ENCODE data around the gene UBC. TPM values are rescaled to one million over a fixed set of nuclear protein-coding genes. Genes with fewer than 3 reads are reported as not detected.

UBC gene
- total RNA-seq, 4 donors from 2014 or later = 930 to 1,581 (median 1,433) TPM

- TF ChIP-seq, protein P1, sequence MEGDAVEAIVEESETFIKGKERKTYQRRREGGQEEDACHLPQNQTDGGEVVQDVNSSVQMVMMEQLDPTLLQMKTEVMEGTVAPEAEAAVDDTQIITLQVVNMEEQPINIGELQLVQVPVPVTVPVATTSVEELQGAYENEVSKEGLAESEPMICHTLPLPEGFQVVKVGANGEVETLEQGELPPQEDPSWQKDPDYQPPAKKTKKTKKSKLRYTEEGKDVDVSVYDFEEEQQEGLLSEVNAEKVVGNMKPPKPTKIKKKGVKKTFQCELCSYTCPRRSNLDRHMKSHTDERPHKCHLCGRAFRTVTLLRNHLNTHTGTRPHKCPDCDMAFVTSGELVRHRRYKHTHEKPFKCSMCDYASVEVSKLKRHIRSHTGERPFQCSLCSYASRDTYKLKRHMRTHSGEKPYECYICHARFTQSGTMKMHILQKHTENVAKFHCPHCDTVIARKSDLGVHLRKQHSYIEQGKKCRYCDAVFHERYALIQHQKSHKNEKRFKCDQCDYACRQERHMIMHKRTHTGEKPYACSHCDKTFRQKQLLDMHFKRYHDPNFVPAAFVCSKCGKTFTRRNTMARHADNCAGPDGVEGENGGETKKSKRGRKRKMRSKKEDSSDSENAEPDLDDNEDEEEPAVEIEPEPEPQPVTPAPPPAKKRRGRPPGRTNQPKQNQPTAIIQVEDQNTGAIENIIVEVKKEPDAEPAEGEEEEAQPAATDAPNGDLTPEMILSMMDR (IDR thresholded peaks at IDR 0.05; ENCODE audit: low read depth) = no peak
Observed at GRCh38 chr12:124915239-124916236, 1.1 kb upstream of the UBC start.

DNA sequence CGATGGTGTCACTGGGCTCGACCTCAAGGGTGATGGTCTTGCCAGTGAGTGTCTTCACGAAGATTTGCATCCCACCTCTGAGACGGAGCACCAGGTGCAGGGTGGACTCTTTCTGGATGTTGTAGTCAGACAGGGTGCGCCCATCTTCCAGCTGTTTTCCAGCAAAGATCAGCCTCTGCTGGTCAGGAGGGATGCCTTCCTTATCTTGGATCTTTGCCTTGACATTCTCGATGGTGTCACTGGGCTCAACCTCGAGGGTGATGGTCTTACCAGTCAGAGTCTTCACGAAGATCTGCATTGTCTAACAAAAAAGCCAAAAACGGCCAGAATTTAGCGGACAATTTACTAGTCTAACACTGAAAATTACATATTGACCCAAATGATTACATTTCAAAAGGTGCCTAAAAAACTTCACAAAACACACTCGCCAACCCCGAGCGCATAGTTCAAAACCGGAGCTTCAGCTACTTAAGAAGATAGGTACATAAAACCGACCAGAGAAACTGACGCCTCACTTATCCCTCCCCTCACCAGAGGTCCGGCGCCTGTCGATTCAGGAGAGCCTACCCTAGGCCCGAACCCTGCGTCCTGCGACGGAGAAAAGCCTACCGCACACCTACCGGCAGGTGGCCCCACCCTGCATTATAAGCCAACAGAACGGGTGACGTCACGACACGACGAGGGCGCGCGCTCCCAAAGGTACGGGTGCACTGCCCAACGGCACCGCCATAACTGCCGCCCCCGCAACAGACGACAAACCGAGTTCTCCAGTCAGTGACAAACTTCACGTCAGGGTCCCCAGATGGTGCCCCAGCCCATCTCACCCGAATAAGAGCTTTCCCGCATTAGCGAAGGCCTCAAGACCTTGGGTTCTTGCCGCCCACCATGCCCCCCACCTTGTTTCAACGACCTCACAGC is 717 bp downstream of the UBC start:
- TF ChIP-seq, protein P1 (IDR thresholded peaks at IDR 0.05; ENCODE audit: low read depth) = no peak

- TF ChIP-seq, protein P1 (IDR thresholded peaks at IDR 0.05; ENCODE audit: low read depth) = no peak
Observed at GRCh38 chr12:124910561-124911478, 3.6 kb downstream of the UBC start.

DNA sequence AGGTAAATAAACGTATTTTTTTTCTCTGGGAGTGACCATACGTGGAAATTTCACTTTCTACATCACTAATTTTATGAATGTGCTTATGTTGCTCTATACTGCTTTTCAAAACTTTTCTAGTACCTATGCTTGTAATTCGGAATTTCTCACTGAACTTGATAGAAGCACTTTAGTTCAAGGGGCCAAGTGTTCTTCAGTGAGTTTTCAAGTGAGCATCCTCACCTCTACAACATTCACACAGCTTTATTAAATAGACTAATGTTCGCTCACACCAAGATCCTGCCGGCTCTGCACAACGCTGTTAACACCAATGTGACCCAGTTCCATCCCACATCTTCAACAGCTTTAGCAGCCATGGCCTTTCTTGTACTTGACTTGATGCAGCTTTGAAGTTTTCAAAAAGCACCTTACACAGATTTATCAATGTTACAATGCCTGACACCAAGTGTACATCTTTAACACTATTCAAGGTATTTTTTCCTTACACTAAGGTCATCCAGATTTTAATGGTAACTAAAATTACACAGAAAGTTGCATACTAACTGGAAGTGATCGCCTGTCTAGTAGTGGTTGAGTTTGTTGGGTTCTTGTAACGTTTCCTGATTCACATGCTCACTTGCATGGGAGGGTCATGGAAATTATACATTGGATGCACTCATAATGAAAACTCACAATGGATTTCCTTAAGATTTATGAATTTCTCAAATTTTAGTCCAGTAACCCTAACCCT is 4.5 kb downstream of the UBC start:
- TF ChIP-seq, protein P1 (IDR thresholded peaks at IDR 0.05; ENCODE audit: low read depth) = no peak

DNA sequence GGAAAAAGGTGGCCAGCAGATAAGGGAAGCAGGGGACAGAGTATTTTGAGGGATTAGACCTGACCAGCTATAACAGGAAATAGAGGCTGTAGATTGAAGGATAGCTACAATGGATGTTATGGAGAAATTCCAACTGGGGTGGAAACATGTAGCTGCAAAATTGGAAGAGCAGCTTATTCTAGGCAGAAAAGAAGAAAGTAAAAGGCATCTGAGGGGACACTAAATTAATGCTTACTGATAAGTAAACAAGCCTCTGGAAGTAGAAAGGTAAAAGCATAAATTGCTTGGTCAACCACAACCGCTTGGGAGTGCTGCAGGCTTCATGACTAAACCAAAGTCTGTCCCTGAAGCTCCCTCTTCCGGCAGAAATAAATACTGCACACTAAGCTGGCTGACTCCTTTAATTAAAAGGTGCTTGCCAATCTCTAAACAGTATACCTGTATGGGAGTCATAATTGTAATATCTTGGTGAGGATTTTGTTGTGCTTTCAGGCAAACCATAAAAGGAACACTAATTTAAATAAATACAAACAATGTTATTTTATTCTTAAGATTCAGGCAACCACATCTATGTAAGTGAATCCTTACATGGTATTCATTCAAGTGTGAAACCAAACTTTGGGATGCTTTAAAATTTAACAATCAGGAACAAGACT is 7.7 kb downstream of the UBC start:
- TF ChIP-seq, protein P1 (IDR thresholded peaks at IDR 0.05; ENCODE audit: low read depth) = no peak
